NB4 (cell line): ENCODE data around the gene CACNG6.

Experiments used
- CTCF ChIP-seq: IDR thresholded peaks from one replicate; pipeline ENCODE4 v1.5.1; 2012; ENCODE audit warnings: low read depth, low read length
- MAX ChIP-seq: IDR thresholded peaks from 2 replicates; pipeline ENCODE4 v1.6.1; 2011; ENCODE audit warnings: low read depth, low read length

- TF ChIP-seq CTCF = no peak
- TF ChIP-seq MAX = no peak
Observed at GRCh38 chr19:54021363-54021762, 29.9 kb downstream of the CACNG6 start.
